ENCODE measurements around the gene MMP19. TPM values are rescaled to one million over a fixed set of nuclear protein-coding genes. Genes with fewer than 3 reads are reported as not detected.

The MMP19 gene
- total RNA-seq, 4 donors from 2014 or later: 1.5 to 3.1 (median 1.8) TPM

DNA sequence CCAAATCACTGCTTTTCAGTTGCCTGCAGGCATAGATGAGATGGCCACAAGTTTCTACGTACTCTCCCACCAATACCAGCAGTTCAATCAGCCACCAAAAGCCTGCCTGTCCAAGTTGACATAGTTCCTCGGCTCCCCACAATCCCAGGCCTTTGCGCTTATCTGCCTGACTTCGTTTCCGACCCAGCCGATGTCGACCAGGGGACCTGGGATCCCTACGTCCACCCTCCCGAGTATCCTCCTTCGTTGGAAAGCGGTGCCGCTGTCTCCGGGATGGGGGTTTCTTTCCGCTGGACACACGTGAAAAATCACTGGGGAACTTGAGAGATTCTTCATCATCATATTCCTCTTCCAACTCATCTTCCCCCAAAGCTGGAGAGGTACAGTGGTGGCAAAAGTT, 14.9 kb downstream of the MMP19 start:
- Histone ChIP-seq H3K9me3 (no peaks in the 10 kb centered on the region), H3K27ac (peak overlapping the region in 2 of 4 donors; percentile 6 to 97), H3K4me1 (peaks cover 30 to 77% (median 43%) of the 10 kb centered on the region in 3 donors), H3K27me3 (no peaks in the 10 kb centered on the region), H3K36me3 (peaks cover 0 to 6% (median 2%) of the 10 kb centered on the region in 3 donors), H3K4me3 (peak overlapping the region in 1 of 4 donors; percentile 24)
- no peak for TF ChIP-seq POLR2A (IDR thresholded peaks at IDR 0.05)
- TF ChIP-seq, protein P1, sequence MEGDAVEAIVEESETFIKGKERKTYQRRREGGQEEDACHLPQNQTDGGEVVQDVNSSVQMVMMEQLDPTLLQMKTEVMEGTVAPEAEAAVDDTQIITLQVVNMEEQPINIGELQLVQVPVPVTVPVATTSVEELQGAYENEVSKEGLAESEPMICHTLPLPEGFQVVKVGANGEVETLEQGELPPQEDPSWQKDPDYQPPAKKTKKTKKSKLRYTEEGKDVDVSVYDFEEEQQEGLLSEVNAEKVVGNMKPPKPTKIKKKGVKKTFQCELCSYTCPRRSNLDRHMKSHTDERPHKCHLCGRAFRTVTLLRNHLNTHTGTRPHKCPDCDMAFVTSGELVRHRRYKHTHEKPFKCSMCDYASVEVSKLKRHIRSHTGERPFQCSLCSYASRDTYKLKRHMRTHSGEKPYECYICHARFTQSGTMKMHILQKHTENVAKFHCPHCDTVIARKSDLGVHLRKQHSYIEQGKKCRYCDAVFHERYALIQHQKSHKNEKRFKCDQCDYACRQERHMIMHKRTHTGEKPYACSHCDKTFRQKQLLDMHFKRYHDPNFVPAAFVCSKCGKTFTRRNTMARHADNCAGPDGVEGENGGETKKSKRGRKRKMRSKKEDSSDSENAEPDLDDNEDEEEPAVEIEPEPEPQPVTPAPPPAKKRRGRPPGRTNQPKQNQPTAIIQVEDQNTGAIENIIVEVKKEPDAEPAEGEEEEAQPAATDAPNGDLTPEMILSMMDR (IDR thresholded peaks at IDR 0.05): no peak
- no peak for DNase-seq
- WGBS, 2 donors: 89 to 91% methylated on average over 13 to 14 of the region's 15 CpGs
- intact Hi-C loops (cut with DNase I): loop anchor here (5.0 kb wide), 1 partner anchor 99 kb away; the partner anchor contains the start of gene PYM1

DNA sequence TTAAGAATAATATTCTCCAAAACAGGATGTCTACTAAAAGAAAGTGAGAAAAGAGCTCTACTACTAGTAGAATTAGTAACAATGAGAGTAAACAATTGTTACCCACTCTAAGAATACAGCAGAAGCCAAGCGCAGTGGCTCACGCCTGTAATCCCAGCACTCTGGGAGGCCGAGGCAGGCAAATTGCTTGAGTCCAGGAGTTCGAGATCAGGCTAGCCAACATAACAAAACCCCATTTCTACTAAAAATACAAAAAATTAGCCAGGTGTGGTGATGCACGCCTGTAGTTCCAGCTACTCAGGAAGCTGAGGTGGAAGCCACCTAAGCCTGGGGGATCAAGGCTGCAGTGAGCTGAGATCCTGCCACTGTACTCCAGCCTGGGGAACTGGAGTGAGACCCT, 18.0 kb downstream of the MMP19 start:
- H3K4me3 ChIP-seq: no peak overlapping the region
- H3K27ac ChIP-seq: no peak overlapping the region
- 72 to 79% methylated on average over 5 of the region's 5 CpGs for WGBS, 2 donors
- H3K36me3 ChIP-seq: peaks cover 2 to 37% (median 28%) of the 10 kb centered on the region in 3 donors
- no peaks in the 10 kb centered on the region for H3K9me3 ChIP-seq
- H3K27me3 ChIP-seq: no peaks in the 10 kb centered on the region
- H3K4me1 ChIP-seq: peaks cover 19 to 51% (median 34%) of the 10 kb centered on the region in 3 donors
- no peak for DNase-seq
- TF ChIP-seq, protein P1 (IDR thresholded peaks at IDR 0.05): no peak
- no peak for TF ChIP-seq POLR2A (IDR thresholded peaks at IDR 0.05)
- intact Hi-C loops (cut with DNase I): loop anchor here (5.0 kb wide), 1 partner anchor 103 kb away; the partner anchor contains the start of gene PYM1

DNA sequence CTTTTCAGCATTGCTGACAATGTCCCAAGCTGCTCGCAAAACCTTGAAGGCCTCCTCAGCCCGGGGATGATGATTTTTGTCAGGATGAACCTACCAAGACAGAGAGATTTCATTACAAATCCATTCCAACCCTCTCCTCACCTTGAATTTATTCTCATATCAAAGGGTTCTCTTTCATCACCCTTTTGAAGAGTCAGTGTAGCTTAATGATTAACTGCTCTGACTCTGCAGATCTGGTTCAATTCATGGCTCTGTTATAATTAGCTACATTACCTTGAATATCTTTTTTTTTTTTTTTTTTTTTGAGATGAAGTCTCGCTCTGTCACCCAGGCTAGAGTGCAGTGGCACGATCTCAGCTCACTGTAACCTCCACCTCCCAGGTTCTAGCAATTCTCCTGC, 19.3 kb downstream of the MMP19 start:
- no peaks in the 10 kb centered on the region for H3K9me3 ChIP-seq
- WGBS, 2 donors: 88 to 90% methylated on average over 4 of the region's 4 CpGs
- no peak overlapping the region for H3K27ac ChIP-seq
- H3K27me3 ChIP-seq: no peaks in the 10 kb centered on the region
- no peak overlapping the region for H3K4me3 ChIP-seq
- peaks cover 6 to 45% (median 28%) of the 10 kb centered on the region in 3 donors for H3K36me3 ChIP-seq
- DNase-seq: no peak
- TF ChIP-seq POLR2A (IDR thresholded peaks at IDR 0.05): no peak
- TF ChIP-seq, protein P1 (IDR thresholded peaks at IDR 0.05): no peak
- H3K4me1 ChIP-seq: peaks cover 12 to 55% (median 37%) of the 10 kb centered on the region in 3 donors
- intact Hi-C loops (cut with DNase I): no loop called here

DNA sequence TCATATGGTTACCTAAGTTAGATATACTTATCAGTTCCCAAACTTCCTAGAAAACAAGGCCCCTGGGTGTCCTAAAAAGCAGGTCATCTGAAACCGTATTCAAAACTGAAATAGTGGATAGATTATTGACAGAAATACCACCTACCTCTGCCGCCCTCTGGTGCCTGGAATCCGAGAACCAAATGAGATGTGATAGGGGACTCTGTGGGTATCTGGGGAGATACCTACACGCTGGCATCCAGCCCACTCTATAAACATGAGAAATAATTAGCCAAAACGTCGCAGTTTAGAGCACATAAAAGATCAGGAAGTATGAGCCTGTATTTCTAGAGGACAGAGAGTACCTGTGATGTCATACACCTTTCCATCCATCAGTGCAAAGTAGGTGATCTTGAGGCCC, 20.5 kb downstream of the MMP19 start:
- DNase-seq: no peak
- intact Hi-C loops (cut with DNase I): no loop called here

DNA sequence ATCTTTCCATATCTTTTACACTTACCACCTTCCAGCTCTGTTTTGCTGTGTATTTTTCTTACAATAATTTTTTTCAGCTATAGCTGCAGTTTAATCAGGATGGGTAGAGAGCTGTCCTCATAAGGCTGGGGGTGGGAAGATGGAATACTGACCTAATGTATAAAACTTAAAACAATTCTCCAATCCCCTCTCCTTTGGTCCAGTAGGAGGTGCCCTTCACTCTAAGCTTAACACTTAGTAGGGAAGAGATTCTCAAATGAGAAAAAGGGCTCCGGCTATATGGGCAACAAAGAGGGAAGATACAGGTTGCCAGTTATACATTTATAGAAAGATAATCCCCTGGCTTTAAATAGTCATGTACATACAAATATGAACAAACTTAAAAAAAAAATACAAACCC, 22.1 kb downstream of the MMP19 start:
- H3K9me3 ChIP-seq: no peaks in the 10 kb centered on the region
- no peak for DNase-seq
- TF ChIP-seq, protein P1 (IDR thresholded peaks at IDR 0.05): peak in 1 of 6 experiments; percentile 14
- TF ChIP-seq POLR2A (IDR thresholded peaks at IDR 0.05): no peak
- H3K4me3 ChIP-seq: no peak overlapping the region
- peaks cover 6 to 46% (median 28%) of the 10 kb centered on the region in 3 donors for H3K36me3 ChIP-seq
- H3K4me1 ChIP-seq: peaks cover 0 to 43% (median 27%) of the 10 kb centered on the region in 3 donors
- 86 to 93% methylated on average over 1 of the region's 1 CpG for WGBS, 2 donors
- no peaks in the 10 kb centered on the region for H3K27me3 ChIP-seq
- intact Hi-C loops (cut with DNase I): no loop called here
- no peak overlapping the region for H3K27ac ChIP-seq

More for the DNA sequence above, 20.5 kb downstream of the MMP19 start:
- Histone ChIP-seq H3K4me1 (peaks cover 1 to 45% (median 29%) of the 10 kb centered on the region in 3 donors), H3K9me3 (no peaks in the 10 kb centered on the region), H3K36me3 (peaks cover 6 to 45% (median 28%) of the 10 kb centered on the region in 3 donors), H3K4me3 (no peak overlapping the region), H3K27me3 (no peaks in the 10 kb centered on the region), H3K27ac (no peak overlapping the region)
- TF ChIP-seq POLR2A (IDR thresholded peaks at IDR 0.05): no peak
- TF ChIP-seq, protein P1 (IDR thresholded peaks at IDR 0.05): peak in 1 of 6 experiments; percentile 8
- 52 to 57% methylated on average over 6 of the region's 6 CpGs for WGBS, 2 donors

All from esophagus squamous epithelium (tissue), 5 donors.